ENCODE data around the gene EIPR1.

EIPR1 gene

DNA sequence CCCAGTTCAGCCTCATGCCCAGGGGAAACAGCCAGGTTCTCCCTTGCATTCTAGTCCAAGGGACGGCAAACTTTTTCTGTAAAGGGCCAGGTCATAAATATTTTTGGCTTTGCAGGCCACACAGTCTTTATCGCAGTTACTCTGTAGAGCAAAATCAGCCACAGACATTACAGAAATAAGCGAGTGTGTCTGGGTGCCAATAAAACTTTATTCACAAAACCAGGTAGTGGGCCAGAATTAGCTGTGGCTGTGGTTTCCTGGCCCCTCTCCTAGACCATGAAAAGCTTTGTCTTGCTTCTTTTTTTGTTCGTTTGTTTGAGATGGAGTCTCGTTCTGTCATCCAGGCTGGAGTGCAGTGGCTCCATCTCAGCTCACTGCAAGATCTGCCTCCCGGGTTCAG, 80.1 kb downstream of the EIPR1 start:
- no peaks in the 10 kb centered on the region for H3K27me3 ChIP-seq (ENCODE audit: insufficient read depth, insufficient read length)
- no peak for TF ChIP-seq YY1 (IDR thresholded peaks at IDR 0.05; ENCODE audit: insufficient read depth, insufficient read length)
- TF ChIP-seq ZNF274 (IDR thresholded peaks at IDR 0.05; ENCODE audit: low read depth, low read length): no peak
- TF ChIP-seq SUZ12 (IDR thresholded peaks at IDR 0.05; ENCODE audit: extremely low read depth, insufficient read depth, insufficient read length): no peak
- H3K9me3 ChIP-seq (ENCODE audit: insufficient read depth, low read length): no peaks in the 10 kb centered on the region
- H3K36me3 ChIP-seq (ENCODE audit: insufficient read depth, insufficient read length, low read length): peaks cover 20% of the 10 kb centered on the region
- DNase-seq (ENCODE audit: low read depth, low spot score): no peak
- peaks cover under 1% of the 10 kb centered on the region for H3K4me1 ChIP-seq (ENCODE audit: insufficient read depth, insufficient read length)
- H3K4me3 ChIP-seq (ENCODE audit: insufficient read length, low read depth): no peak overlapping the region
- H3K9ac ChIP-seq (ENCODE audit: insufficient read length, low read depth): no peak overlapping the region

- Histone ChIP-seq H3K4me3 (ENCODE audit: insufficient read length, low read depth) (no peak overlapping the region), H3K9ac (ENCODE audit: insufficient read length, low read depth) (no peak overlapping the region), H3K4me1 (ENCODE audit: insufficient read depth, insufficient read length) (no peaks in the 10 kb centered on the region), H3K36me3 (ENCODE audit: insufficient read depth, insufficient read length, low read length) (peaks cover 11% of the 10 kb centered on the region), H3K9me3 (ENCODE audit: insufficient read depth, low read length) (no peaks in the 10 kb centered on the region), H3K27me3 (ENCODE audit: insufficient read depth, insufficient read length) (no peaks in the 10 kb centered on the region)
- no peak for DNase-seq (ENCODE audit: low read depth, low spot score)
- TF ChIP-seq ZNF274 (IDR thresholded peaks at IDR 0.05; ENCODE audit: low read depth, low read length): no peak
- no peak for TF ChIP-seq SUZ12 (IDR thresholded peaks at IDR 0.05; ENCODE audit: extremely low read depth, insufficient read depth, insufficient read length)
- TF ChIP-seq YY1 (IDR thresholded peaks at IDR 0.05; ENCODE audit: insufficient read depth, insufficient read length): no peak
These were observed 81.2 kb downstream of the EIPR1 start for GRCh38 chr2:3296182-3296972.

DNA sequence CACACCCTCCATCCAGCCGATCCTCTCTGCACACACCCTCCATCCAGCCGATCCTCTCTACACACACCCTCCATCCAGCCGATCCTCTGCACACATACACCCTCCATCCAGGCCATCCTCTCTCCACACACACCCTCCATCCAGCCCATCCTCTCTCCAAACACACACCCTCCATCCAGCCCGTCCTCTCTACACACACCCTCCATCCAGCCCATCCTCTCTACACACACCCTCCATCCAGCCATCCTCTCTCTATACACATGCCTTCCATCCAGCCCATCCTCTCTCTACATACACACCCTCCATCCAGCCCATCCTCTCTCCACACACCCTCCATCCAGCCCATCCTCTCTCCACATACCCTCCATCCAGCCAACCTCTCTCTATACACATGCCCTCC, 83.1 kb downstream of the EIPR1 start:
- TF ChIP-seq YY1 (IDR thresholded peaks at IDR 0.05; ENCODE audit: insufficient read depth, insufficient read length) (no peak), ZNF274 (IDR thresholded peaks at IDR 0.05; ENCODE audit: low read depth, low read length) (no peak), SUZ12 (IDR thresholded peaks at IDR 0.05; ENCODE audit: extremely low read depth, insufficient read depth, insufficient read length) (no peak)
- Histone ChIP-seq H3K4me3 (ENCODE audit: insufficient read length, low read depth) (no peak overlapping the region), H3K27me3 (ENCODE audit: insufficient read depth, insufficient read length) (no peaks in the 10 kb centered on the region), H3K4me1 (ENCODE audit: insufficient read depth, insufficient read length) (peaks cover 3% of the 10 kb centered on the region), H3K36me3 (ENCODE audit: insufficient read depth, insufficient read length, low read length) (peaks cover 11% of the 10 kb centered on the region), H3K9me3 (ENCODE audit: insufficient read depth, low read length) (no peaks in the 10 kb centered on the region), H3K9ac (ENCODE audit: insufficient read length, low read depth) (no peak overlapping the region)
- no peak for DNase-seq (ENCODE audit: low read depth, low spot score)

DNA sequence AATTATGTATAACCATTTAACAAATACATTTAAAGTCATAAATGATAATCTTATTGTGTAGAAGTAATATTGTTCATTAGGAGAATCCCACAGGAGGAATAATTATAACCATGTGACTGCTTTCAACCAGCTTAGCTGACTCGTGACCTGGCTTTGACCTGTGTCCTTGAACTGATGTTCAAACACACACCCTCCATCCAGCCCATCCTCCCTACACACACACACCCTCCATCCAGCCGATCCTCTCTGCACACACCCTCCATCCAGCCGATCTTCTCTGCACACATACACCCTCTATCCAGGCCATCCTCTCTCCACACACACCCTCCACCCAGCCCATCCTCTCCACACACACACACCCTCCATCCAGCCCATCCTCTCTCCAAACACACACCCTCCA, 83.5 kb downstream of the EIPR1 start:
- Histone ChIP-seq H3K27me3 (ENCODE audit: insufficient read depth, insufficient read length) (no peaks in the 10 kb centered on the region), H3K36me3 (ENCODE audit: insufficient read depth, insufficient read length, low read length) (peaks cover 9% of the 10 kb centered on the region), H3K4me1 (ENCODE audit: insufficient read depth, insufficient read length) (peaks cover 3% of the 10 kb centered on the region), H3K9me3 (ENCODE audit: insufficient read depth, low read length) (no peaks in the 10 kb centered on the region), H3K9ac (ENCODE audit: insufficient read length, low read depth) (no peak overlapping the region), H3K4me3 (ENCODE audit: insufficient read length, low read depth) (no peak overlapping the region)
- DNase-seq (ENCODE audit: low read depth, low spot score): no peak
- TF ChIP-seq ZNF274 (IDR thresholded peaks at IDR 0.05; ENCODE audit: low read depth, low read length): no peak
- no peak for TF ChIP-seq SUZ12 (IDR thresholded peaks at IDR 0.05; ENCODE audit: extremely low read depth, insufficient read depth, insufficient read length)
- no peak for TF ChIP-seq YY1 (IDR thresholded peaks at IDR 0.05; ENCODE audit: insufficient read depth, insufficient read length)

- DNase-seq (ENCODE audit: low read depth, low spot score): no peak
- Histone ChIP-seq H3K9me3 (ENCODE audit: insufficient read depth, low read length) (no peaks in the 10 kb centered on the region), H3K27me3 (ENCODE audit: insufficient read depth, insufficient read length) (no peaks in the 10 kb centered on the region), H3K4me3 (ENCODE audit: insufficient read length, low read depth) (no peak overlapping the region), H3K9ac (ENCODE audit: insufficient read length, low read depth) (no peak overlapping the region), H3K4me1 (ENCODE audit: insufficient read depth, insufficient read length) (peaks cover 3% of the 10 kb centered on the region), H3K36me3 (ENCODE audit: insufficient read depth, insufficient read length, low read length) (peaks cover 4% of the 10 kb centered on the region)
- TF ChIP-seq ZNF274 (IDR thresholded peaks at IDR 0.05; ENCODE audit: low read depth, low read length) (no peak), SUZ12 (IDR thresholded peaks at IDR 0.05; ENCODE audit: extremely low read depth, insufficient read depth, insufficient read length) (no peak)
These were observed 84.4 kb downstream of the EIPR1 start for GRCh38 chr2:3293221-3293620.

DNA sequence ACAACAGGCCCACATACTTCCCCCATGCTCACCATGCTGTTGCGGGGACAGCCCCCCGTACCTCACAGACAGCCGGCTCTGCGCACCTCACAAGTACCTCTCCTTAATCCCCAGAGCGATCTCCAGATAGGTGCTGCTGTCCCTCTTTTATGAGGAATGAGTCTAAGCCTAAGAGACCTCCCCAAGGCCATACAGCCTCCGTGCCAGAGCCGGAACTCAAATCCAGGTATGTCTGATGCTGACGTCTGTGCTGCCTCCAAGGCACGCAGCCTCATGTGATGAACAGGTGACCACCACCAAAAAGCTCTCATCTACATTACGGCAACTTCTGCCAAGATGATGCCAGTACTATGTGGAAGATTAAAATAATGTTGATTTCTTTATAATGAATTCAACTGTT, 85.2 kb downstream of the EIPR1 start:
- peaks cover 3% of the 10 kb centered on the region for H3K4me1 ChIP-seq (ENCODE audit: insufficient read depth, insufficient read length)
- TF ChIP-seq YY1 (IDR thresholded peaks at IDR 0.05; ENCODE audit: insufficient read depth, insufficient read length) (no peak), SUZ12 (IDR thresholded peaks at IDR 0.05; ENCODE audit: extremely low read depth, insufficient read depth, insufficient read length) (no peak), ZNF274 (IDR thresholded peaks at IDR 0.05; ENCODE audit: low read depth, low read length) (no peak)
- H3K27me3 ChIP-seq (ENCODE audit: insufficient read depth, insufficient read length): no peaks in the 10 kb centered on the region
- no peak for DNase-seq (ENCODE audit: low read depth, low spot score)
- no peak overlapping the region for H3K4me3 ChIP-seq (ENCODE audit: insufficient read length, low read depth)
- no peak overlapping the region for H3K9ac ChIP-seq (ENCODE audit: insufficient read length, low read depth)
- no peaks in the 10 kb centered on the region for H3K9me3 ChIP-seq (ENCODE audit: insufficient read depth, low read length)
- H3K36me3 ChIP-seq (ENCODE audit: insufficient read depth, insufficient read length, low read length): peaks cover 5% of the 10 kb centered on the region

DNA sequence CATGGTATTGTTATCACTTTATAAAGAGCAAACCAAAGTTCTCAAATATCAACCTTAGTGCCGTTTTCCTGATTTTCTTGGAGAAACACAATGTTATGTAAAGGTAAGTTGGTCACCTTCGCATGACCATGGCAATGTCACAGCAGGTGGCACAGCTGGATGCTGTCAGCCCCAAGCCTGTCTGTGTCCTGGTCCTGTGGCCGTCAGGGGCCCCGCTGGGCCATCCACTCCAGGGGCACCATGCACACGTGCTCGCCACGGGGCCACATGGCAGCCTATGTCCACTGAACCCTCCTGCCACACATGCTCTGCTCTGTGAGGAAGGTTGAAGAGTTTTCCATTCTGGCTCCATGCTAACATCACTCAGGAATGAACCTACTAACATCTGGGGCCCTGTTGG, 85.9 kb downstream of the EIPR1 start:
- H3K9ac ChIP-seq (ENCODE audit: insufficient read length, low read depth): no peak overlapping the region
- no peak for DNase-seq (ENCODE audit: low read depth, low spot score)
- no peak overlapping the region for H3K4me3 ChIP-seq (ENCODE audit: insufficient read length, low read depth)
- H3K36me3 ChIP-seq (ENCODE audit: insufficient read depth, insufficient read length, low read length): peaks cover 2% of the 10 kb centered on the region
- H3K4me1 ChIP-seq (ENCODE audit: insufficient read depth, insufficient read length): peaks cover 3% of the 10 kb centered on the region
- TF ChIP-seq SUZ12 (IDR thresholded peaks at IDR 0.05; ENCODE audit: extremely low read depth, insufficient read depth, insufficient read length) (no peak), ZNF274 (IDR thresholded peaks at IDR 0.05; ENCODE audit: low read depth, low read length) (no peak), YY1 (IDR thresholded peaks at IDR 0.05; ENCODE audit: insufficient read depth, insufficient read length) (no peak)
- no peaks in the 10 kb centered on the region for H3K27me3 ChIP-seq (ENCODE audit: insufficient read depth, insufficient read length)
- H3K9me3 ChIP-seq (ENCODE audit: insufficient read depth, low read length): no peaks in the 10 kb centered on the region
